IPS DF 19.7 (cell line): ENCODE results near the gene HECW1.
A peak's percentile ranks its signal among the peaks of the same experiment; 100 is the strongest.

Experiments used
- DNase-seq: peaks from one replicate; pipeline ENCODE4 v3.0.0-alpha.2; 2013; ENCODE audit warnings: low read depth, low spot score

The HECW1 gene

GRCh38 chr7:43260980-43261878, 148.8 kb downstream of the HECW1 start:
- DNase-seq: peak; percentile 75

GRCh38 chr7:43265139-43265538, 152.7 kb downstream of the HECW1 start:
- DNase-seq: no peak

GRCh38 chr7:43273939-43274719, 161.7 kb downstream of the HECW1 start:
- no peak for DNase-seq

DNA sequence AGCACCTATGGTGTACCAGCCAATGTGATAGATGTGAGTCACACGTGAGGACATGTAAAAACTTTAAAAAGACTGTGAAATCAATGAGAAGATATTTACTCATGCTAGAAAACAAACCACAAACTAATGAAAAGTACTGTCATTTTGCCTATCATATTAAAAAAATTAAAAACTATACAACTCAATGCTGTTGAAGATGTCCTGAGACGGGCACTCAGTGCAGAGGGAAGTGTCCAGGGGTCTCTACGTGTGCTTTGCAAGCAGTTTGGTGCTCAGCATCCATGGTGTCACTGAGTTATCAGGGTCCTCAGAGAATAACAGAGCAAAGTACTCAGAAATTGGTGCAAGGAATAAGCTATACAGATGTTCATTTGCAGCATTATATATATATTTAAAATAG, 162.3 kb downstream of the HECW1 start:
- DNase-seq: no peak

DNA sequence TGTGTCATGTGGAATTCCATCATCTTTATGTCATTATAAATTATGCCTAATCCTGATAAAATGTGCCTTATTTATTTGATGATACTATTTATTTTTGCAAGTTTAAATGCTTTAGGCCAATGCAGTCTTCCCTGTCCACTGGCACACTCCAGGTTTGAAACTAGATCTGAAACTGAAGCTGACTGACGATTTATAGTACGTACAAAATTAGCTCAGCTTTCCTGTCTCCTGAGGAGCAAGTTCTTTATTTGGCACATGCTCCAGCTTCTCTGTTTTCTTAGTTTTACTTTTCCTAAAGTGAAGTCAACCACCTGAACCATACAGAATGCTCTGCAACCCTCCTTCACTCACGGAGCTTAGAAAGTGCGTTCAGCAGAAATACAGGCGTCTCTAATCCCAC, 164.1 kb downstream of the HECW1 start:
- no peak for DNase-seq

GRCh38 chr7:43278088-43278644, 165.7 kb downstream of the HECW1 start:
- no peak for DNase-seq

DNA sequence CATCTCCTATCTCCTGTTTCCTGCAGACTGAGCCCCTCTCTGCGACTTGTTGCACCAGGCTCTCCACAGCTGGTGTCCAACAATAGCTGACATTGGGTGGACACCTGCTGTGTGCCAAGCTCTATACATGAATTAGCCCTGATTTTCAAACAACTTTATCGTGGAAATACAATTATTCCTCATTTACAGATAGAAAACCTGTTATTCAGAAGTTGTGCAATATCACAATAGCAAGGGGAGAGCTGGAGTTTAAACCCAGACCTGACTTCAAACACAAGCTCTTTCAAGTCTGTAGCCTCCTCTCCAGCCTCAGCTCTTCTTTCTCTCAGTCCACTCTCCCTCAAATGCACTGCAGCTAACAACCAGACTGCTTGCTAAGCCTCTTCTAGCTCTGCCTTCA, 168.8 kb downstream of the HECW1 start:
- DNase-seq: no peak

- no peak for DNase-seq
Observed at GRCh38 chr7:43283706-43284105, 171.3 kb downstream of the HECW1 start.

- no peak for DNase-seq
Observed at GRCh38 chr7:43289826-43290225, 177.4 kb downstream of the HECW1 start.

- DNase-seq: no peak
Observed at GRCh38 chr7:43290978-43291377, 178.5 kb downstream of the HECW1 start.

- peak; percentile 63 for DNase-seq
Observed at GRCh38 chr7:43291789-43292188, 179.3 kb downstream of the HECW1 start.

- no peak for DNase-seq
Observed at GRCh38 chr7:43292384-43292783, 179.9 kb downstream of the HECW1 start.

GRCh38 chr7:43294080-43294630, 181.7 kb downstream of the HECW1 start:
- DNase-seq: peak; percentile 40

DNA sequence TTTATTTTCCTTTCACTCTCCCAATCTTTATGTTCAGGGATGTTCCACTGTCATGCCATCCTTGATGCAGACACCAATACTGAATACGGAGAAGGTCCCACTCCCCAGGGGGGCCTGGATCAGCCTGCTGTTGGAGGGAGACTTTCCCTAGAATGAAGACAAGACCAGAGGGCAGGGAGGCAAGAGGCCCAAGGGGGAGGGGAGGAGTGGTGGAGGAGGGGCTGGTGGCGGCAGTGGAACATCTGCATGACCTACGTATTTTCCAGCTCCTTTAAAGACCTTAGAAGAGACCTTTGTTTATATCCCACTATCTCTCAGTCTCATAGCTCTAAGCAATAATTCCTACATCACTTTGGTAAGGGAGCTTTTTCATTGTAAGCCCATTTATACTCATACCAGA, 183.0 kb downstream of the HECW1 start:
- DNase-seq: no peak

DNA sequence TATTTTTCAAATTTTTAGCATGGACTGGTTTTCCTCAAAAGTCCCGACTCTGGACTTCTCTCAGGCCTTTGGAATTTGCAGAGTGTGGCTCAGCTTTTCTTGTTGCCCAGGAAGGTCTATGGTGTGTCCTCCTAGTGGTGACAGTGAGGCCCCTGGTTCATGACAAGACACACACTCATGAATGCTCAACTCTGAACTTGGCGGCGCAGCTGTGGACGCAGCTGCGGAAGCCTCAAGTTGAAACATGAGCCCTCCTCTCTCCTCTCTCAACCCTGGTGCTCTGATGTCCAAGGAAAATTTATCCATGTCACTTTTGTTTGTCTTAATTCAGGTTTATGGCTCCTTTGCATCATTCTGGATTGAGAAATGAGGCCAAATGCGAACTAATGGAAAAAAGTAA, 183.9 kb downstream of the HECW1 start:
- DNase-seq: no peak

- DNase-seq: no peak
Observed at GRCh38 chr7:43298617-43299016, 186.2 kb downstream of the HECW1 start.

DNA sequence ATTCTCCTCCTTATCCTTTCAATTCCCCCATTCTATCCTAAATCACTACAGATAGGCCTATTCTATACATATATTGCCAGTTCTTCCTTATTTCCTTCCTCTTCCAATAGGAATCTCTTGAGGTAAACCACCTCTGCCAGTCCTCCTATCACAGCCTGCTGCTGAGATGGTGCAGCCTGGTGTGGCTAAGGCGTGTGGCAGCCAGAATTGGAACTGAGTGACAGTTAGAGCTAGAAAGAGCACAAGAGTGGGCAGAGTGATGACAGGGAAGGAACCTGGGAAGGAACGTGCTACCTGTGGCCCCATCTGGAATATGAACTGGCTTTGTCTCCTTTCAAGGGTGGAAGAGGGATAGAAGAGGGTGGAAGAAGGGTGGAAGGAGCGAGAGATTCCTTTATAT, 187.7 kb downstream of the HECW1 start:
- DNase-seq: no peak

DNA sequence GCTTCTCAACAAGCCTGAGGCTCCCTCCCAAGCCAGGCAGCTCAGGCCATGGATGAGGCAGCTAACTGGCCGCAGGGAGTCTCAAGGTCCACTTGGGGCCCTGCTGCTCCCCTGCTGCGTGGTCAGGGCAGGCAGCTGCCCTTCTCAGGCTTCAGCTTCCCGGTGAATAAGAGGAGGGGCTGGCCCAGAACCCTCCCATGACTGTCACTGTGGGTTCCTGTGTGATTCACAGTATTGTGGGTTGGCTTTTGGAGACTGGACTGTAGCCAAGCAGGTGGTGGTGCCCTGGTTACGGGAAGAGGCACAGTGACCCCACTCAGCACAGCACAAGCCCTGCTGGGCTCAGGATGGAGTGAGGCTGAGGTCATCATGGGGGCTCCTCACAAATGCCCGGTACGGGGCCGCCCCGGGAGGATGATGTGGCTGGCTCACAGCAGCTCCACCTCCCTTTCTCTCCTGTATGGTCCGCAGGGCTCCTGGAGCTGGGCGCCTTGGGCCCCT, 189.8 kb downstream of the HECW1 start:
- no peak for DNase-seq

DNA sequence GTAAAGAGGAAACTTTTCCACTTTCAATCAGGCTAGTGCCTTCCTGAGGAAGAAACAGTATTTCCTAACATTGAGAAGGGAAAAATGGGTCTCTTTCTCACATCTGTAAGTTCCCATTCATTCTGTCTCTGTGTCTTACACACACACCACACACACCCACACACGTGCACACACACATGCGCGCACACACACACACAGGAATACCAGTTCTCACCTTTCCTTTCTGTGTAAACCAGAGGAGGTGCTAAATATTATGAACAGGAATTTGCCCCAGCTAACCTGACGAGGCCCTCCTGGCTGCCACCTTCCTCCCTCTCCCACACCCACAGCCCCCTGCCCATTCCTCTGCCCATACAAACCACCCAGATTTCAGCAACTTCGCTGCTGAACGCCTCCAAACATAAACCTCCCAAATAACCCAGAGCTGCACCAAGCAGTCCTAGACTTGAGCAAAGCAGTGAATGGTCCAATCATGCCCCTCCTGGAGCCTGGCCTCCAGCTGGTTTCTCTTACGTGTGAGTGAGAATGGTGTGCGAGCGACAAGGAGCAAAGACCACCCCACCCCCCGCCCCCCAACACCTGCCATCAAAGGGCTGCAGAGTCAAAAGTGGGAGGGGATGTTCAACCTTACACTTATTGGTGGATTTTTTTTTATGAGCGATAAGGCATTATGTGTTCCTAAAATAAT, 190.5 kb downstream of the HECW1 start:
- no peak for DNase-seq

- DNase-seq: no peak
Observed at GRCh38 chr7:43303740-43304241, 191.3 kb downstream of the HECW1 start.

DNA sequence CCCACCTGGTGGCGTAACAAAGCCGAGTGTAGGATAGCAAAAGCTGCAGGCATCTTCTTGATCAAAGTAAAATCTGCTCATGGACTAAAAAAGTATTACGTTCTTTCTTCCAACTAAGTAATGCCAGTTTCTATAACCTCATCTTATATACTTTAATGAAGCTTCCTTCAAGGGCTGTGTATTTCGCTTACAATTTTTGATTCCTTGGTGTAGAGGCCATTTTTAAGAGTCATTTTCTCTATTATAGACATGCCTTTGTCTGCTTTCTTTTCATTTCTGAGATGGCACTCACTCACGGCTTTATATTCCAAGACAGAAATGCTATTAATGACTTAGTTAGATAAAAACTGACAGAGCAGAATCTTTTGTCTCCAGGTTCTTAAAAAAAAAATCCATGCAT, 194.0 kb downstream of the HECW1 start:
- no peak for DNase-seq
